Kasumi-1 (cell line): ENCODE results near the gene PPP1R1A.
A peak's percentile ranks its signal among the peaks of the same experiment; 100 is the strongest.

ENCODE experiments used
- DNase-seq, 2 experiments: peaks; one replicate each; lab custom pipeline; 2025; lab: John Stamatoyannopoulos, UW

Gene PPP1R1A, protein sequence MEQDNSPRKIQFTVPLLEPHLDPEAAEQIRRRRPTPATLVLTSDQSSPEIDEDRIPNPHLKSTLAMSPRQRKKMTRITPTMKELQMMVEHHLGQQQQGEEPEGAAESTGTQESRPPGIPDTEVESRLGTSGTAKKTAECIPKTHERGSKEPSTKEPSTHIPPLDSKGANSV

GRCh38 chr12:54588110-54588889 is at the start of gene PPP1R1A:
TSS of gene PPP1R1A (minus strand) at chr12:54588659. CDS start at chr12:54588488, 171 bp downstream.
- no peak for DNase-seq

DNA sequence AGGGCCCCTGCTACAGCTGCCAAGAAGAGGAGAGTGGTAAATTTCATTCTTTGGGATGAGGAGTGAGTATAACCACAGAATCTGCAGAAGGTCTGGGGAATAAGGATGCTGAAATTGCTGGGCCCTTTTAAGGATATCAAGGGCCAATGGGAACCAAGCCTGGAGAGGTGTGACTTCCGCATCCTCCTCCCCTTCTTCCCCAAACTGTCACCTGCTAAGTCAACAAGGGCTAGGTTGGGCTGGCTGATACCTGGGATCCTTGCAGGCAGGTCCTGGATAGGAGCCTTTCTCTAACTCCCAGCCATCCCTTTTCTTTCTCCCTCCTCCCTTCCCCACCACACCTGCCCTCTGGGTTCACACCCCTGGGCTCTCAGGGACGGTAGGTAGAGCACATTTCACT is 46.3 kb upstream of the PPP1R1A start, which contains the start of gene LACRT:
Gene LACRT (minus strand): TSS at position 101 of the 400 bp plus-strand sequence. CDS start 54 bp downstream, at position 47.
- no peak for DNase-seq

GRCh38 chr12:54631988-54632728 is 43.7 kb upstream of the PPP1R1A start:
- DNase-seq, result no peak

- DNase-seq, result no peak
Observed at GRCh38 chr12:54631551-54631950, 43.1 kb upstream of the PPP1R1A start.

- no peak for DNase-seq
Observed at GRCh38 chr12:54629925-54630324, 41.5 kb upstream of the PPP1R1A start.

DNA sequence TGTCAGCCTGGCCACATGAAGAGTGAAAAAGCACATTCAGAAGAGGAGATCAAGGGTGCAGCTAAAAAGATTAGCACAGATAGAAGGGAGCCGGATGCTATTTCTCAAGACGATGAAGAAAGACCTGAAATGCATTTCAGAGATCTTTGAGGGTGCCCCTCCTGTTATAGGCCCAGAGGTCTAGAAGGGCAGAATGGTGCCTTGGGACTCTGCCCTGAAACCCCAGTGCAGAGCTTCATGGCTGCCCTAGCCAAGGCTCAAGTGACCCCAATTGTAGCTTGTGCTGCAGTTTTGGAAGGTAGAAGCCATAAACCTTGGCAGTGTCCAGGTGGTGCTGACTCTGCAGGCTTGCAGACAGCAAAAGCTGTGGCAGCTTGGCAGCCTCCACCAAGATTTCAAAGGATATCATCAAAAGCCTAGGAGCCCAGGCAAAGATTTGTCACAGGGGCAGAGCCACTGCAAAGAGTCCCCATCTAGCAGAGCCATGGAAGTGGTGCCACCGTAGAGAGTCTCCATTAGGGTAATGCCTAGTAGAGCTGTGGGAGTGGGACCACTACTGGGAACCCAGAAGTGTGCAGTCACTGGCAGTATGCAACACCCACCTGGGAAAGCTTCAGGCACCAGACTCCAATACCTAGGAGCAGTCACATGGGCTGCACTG is 39.9 kb upstream of the PPP1R1A start:
- DNase-seq, result no peak

- no peak for DNase-seq
Observed at GRCh38 chr12:54627304-54627703, 38.8 kb upstream of the PPP1R1A start.

- no peak for DNase-seq
Observed at GRCh38 chr12:54625598-54625997, 37.1 kb upstream of the PPP1R1A start.

- DNase-seq, result no peak
Observed at GRCh38 chr12:54624315-54625279, 36.1 kb upstream of the PPP1R1A start.

GRCh38 chr12:54622463-54623183 is 34.2 kb upstream of the PPP1R1A start:
- DNase-seq, result peak; percentile 56 to 80

GRCh38 chr12:54616933-54617680 is 28.6 kb upstream of the PPP1R1A start:
- DNase-seq, result peak; percentile 42 to 59

DNA sequence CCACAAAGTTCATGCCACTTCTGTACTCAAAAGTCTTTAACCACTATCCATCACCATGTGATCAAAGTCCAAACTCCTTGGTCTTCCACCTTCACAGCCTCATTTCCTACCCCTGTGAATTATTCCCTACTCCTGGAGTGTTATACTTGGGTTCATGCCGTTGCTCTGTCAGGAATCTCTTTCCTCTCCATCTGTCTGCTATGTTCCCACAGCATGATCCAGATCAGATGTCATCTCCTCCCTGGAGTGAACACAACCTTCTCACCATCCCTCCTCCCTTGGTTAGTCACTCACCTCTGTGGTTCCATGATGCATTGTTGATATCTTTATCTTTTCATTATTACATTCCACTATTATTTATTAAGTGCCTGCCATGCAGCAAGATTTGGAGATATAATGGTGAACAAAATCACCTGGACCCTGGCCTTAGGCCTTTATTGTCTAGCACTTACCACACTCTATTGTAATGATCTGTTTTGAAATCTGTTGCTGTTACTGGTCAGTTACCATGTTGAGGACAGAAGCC is 23.8 kb upstream of the PPP1R1A start:
- no peak for DNase-seq

- DNase-seq, result no peak
Observed at GRCh38 chr12:54611715-54612149, 23.3 kb upstream of the PPP1R1A start.

GRCh38 chr12:54608769-54609168 is 20.3 kb upstream of the PPP1R1A start:
- no peak for DNase-seq

DNA sequence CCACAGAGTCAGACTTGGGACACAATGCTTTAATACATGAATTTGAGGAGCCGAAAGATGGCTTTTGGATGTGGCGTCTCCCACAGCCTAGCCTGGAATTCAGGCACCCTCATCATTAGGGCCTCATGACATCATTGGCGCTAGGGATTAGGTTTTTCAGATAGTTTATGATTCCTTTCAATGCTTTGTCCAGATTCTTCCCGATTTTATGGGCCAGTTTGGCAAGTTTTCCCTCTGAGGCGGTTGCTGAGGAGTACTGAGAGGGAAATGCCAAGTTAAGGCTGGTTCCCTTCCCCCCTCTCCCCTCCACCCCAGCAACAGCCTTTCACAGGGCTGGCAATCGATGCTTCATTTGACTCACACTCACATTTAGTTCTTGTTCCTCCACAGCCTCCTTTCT is 19.7 kb upstream of the PPP1R1A start:
- no peak for DNase-seq

DNA sequence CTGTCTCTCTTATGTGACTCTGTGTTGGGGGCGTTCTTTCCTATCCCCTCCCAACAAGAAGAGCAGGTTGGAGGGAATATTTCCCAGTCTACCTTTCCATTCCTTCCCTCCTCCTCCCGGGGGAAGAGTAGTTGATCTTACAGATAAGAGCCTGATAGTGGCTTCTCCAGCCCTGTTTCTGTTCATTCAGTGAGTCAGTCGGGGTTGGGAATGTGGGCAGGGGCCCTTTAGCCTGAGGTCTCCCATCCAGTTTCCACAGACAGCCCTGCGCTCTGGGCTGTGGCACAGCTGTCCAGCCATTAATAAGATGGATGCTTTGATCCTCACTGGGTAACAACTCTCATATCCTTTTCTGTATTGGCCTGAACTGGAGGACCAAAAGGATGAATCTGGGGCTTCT is 18.1 kb upstream of the PPP1R1A start:
- DNase-seq, result no peak

GRCh38 chr12:54605138-54605970 is 16.9 kb upstream of the PPP1R1A start:
- DNase-seq, result no peak

GRCh38 chr12:54604436-54604835 is 16.0 kb upstream of the PPP1R1A start:
- DNase-seq, result no peak
